Myometrial cell (primary cell): Measurements from ENCODE around the gene USP17L27. TPM values are rescaled to one million over a fixed set of nuclear protein-coding genes. Genes with fewer than 3 reads are reported as not detected.

Experiments used
- total RNA-seq: library from RNA; depleted of rRNA; stranded (reverse); fragments of >200 nt; gene quantifications from 2 replicates; pipeline ENCODE4 v1.2.3, GENCODE V29; 2015

The USP17L27 gene, protein sequence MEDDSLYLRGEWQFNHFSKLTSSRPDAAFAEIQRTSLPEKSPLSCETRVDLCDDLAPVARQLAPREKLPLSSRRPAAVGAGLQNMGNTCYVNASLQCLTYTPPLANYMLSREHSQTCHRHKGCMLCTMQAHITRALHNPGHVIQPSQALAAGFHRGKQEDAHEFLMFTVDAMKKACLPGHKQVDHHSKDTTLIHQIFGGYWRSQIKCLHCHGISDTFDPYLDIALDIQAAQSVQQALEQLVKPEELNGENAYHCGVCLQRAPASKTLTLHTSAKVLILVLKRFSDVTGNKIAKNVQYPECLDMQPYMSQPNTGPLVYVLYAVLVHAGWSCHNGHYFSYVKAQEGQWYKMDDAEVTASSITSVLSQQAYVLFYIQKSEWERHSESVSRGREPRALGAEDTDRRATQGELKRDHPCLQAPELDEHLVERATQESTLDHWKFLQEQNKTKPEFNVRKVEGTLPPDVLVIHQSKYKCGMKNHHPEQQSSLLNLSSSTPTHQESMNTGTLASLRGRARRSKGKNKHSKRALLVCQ
- not detected in 2 replicates for total RNA-seq

DNA sequence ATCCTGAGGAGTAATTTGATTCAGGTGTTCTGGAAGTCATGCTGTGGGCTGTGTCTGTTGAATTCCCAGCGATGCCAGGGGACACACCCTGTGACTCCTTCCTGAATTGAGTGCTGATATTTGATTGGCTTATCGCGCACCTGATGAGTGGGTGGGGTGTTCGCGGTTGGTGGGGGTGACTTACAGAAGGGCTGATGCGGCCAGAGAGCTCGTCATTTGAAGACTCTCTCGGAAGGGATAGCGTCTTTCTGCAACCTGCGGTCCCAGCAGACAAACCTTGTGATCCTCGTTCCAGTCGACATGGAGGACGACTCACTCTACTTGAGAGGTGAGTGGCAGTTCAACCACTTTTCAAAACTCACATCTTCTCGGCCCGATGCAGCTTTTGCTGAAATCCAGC is at the start of gene USP17L27:
USP17L27 (plus strand) TSS at position 301 of the 400 bp plus-strand sequence; CDS start at position 301, 0 bp downstream.

DNA sequence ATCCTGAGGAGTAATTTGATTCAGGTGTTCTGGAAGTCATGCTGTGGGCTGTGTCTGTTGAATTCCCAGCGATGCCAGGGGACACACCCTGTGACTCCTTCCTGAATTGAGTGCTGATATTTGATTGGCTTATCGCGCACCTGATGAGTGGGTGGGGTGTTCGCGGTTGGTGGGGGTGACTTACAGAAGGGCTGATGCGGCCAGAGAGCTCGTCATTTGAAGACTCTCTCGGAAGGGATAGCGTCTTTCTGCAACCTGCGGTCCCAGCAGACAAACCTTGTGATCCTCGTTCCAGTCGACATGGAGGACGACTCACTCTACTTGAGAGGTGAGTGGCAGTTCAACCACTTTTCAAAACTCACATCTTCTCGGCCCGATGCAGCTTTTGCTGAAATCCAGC is 19.1 kb upstream of the USP17L27 start, which contains the start of gene USP17L24:
USP17L24 (plus strand) TSS at position 301 of the 400 bp plus-strand sequence; CDS start at position 301, 0 bp downstream.

GRCh38 chr4:9329611-9330010 is 14.3 kb upstream of the USP17L27 start, which contains the start of gene USP17L25:
USP17L25 (plus strand) TSS chr4:9329911; CDS start chr4:9329911, 0 bp downstream.

GRCh38 chr4:9334358-9334757 is 9.6 kb upstream of the USP17L27 start, which contains the start of gene USP17L26:
USP17L26 (plus strand) TSS chr4:9334658; CDS start chr4:9334658, 0 bp downstream.

GRCh38 chr4:9339103-9339502 is 4.8 kb upstream of the USP17L27 start, which contains the start of gene USP17L5:
USP17L5 (plus strand) TSS chr4:9339403; CDS start chr4:9339403, 0 bp downstream.

DNA sequence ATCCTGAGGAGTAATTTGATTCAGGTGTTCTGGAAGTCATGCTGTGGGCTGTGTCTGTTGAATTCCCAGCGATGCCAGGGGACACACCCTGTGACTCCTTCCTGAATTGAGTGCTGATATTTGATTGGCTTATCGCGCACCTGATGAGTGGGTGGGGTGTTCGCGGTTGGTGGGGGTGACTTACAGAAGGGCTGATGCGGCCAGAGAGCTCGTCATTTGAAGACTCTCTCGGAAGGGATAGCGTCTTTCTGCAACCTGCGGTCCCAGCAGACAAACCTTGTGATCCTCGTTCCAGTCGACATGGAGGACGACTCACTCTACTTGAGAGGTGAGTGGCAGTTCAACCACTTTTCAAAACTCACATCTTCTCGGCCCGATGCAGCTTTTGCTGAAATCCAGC is 4.6 kb downstream of the USP17L27 start, which contains the start of gene USP17L28:
USP17L28 (plus strand) TSS at position 301 of the 400 bp plus-strand sequence; CDS start at position 301, 0 bp downstream.

GRCh38 chr4:9353338-9353737 is 9.4 kb downstream of the USP17L27 start, which contains the start of gene USP17L29:
USP17L29 (plus strand) TSS chr4:9353638; CDS start chr4:9353638, 0 bp downstream.

GRCh38 chr4:9362829-9363228 is 18.9 kb downstream of the USP17L27 start, which contains the start of gene USP17L30:
USP17L30 (plus strand) TSS chr4:9363129; CDS start chr4:9363129, 0 bp downstream.

Other genes with a start within 250 kb of the USP17L27 start
- not detected in 2 replicates for gene FAM90A26, start 173.7 kb upstream of the USP17L27 start, total RNA-seq
- gene USP17L10, start 133.5 kb upstream of the USP17L27 start, total RNA-seq, result not detected in 2 replicates
- gene USP17L11, start 128.7 kb upstream of the USP17L27 start, total RNA-seq, result not detected in 2 replicates
- gene USP17L12, start 124.0 kb upstream of the USP17L27 start, total RNA-seq, result not detected in 2 replicates
- not detected in 2 replicates for gene USP17L13, start 119.3 kb upstream of the USP17L27 start, total RNA-seq
- gene USP17L15, start 109.8 kb upstream of the USP17L27 start, total RNA-seq, result not detected in 2 replicates
- not detected in 2 replicates for gene USP17L17, start 100.3 kb upstream of the USP17L27 start, total RNA-seq
- gene USP17L18, start 95.5 kb upstream of the USP17L27 start, total RNA-seq, result not detected in 2 replicates
- gene USP17L19, start 90.8 kb upstream of the USP17L27 start, total RNA-seq, result not detected in 2 replicates
- gene USP17L20, start 86.0 kb upstream of the USP17L27 start, total RNA-seq, result not detected in 2 replicates
- not detected in 2 replicates for gene USP17L21, start 81.3 kb upstream of the USP17L27 start, total RNA-seq
- not detected in 2 replicates for gene USP17L22, start 76.5 kb upstream of the USP17L27 start, total RNA-seq
- gene USP17L24, start 19.0 kb upstream of the USP17L27 start, total RNA-seq, result not detected in 2 replicates
- gene USP17L25, start 14.2 kb upstream of the USP17L27 start, total RNA-seq, result not detected in 2 replicates
- gene USP17L26, start 9.5 kb upstream of the USP17L27 start, total RNA-seq, result not detected in 2 replicates
- not detected in 2 replicates for gene USP17L5, start 4.7 kb upstream of the USP17L27 start, total RNA-seq
- gene USP17L28, start 4.7 kb downstream of the USP17L27 start, total RNA-seq, result not detected in 2 replicates
- not detected in 2 replicates for gene USP17L29, start 9.5 kb downstream of the USP17L27 start, total RNA-seq
- gene USP17L30, start 19.0 kb downstream of the USP17L27 start, total RNA-seq, result not detected in 2 replicates
- not detected in 2 replicates for gene DEFB131A, start 100.3 kb downstream of the USP17L27 start, total RNA-seq